ENCODE results near the gene LRPPRC. TPM values are rescaled to one million over a fixed set of nuclear protein-coding genes. Genes with fewer than 3 reads are reported as not detected.

LRPPRC gene
- total RNA-seq, 1 donor from 2014 or later, result 120 TPM

DNA sequence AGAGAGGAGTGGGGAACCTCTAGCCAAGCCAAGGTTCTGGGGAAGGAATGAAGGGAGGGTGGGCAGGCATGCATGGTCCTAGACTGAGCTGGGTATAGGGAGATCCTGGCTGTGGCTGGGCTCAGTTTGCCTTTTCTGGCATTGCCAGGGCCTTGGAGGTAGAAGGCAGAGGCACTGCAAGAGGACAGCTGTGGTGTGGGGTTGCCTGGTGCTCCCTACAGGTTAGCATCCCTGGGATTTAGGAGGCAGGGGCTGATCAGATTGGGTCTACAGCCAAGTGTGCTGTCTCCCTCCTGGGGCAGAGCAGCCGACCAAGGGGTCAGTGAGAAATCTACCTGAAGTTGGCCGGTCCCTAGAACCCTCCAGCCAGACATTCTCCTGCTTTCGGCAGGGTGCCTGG, 141.1 kb downstream of the LRPPRC start:
- TF ChIP-seq, protein P1, sequence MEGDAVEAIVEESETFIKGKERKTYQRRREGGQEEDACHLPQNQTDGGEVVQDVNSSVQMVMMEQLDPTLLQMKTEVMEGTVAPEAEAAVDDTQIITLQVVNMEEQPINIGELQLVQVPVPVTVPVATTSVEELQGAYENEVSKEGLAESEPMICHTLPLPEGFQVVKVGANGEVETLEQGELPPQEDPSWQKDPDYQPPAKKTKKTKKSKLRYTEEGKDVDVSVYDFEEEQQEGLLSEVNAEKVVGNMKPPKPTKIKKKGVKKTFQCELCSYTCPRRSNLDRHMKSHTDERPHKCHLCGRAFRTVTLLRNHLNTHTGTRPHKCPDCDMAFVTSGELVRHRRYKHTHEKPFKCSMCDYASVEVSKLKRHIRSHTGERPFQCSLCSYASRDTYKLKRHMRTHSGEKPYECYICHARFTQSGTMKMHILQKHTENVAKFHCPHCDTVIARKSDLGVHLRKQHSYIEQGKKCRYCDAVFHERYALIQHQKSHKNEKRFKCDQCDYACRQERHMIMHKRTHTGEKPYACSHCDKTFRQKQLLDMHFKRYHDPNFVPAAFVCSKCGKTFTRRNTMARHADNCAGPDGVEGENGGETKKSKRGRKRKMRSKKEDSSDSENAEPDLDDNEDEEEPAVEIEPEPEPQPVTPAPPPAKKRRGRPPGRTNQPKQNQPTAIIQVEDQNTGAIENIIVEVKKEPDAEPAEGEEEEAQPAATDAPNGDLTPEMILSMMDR (IDR thresholded peaks at IDR 0.05), result no peak
- Mint-ChIP-seq H3K27me3 (peaks cover 28% of the 10 kb centered on the region), H3K4me1 (no peaks in the 10 kb centered on the region), H3K9me3 (no peaks in the 10 kb centered on the region), H3K27ac (no peak overlapping the region), H3K4me3 (no peak overlapping the region), H3K36me3 (ENCODE audit: low read depth) (no peaks in the 10 kb centered on the region)
- no peak for DNase-seq
- ChIA-PET POLR2A (no interaction called here), CTCF (no interaction called here)
- intact Hi-C loops (cut with micrococcal nuclease), result no loop called here
- ATAC-seq (ENCODE audit: low read depth), result no peak

DNA sequence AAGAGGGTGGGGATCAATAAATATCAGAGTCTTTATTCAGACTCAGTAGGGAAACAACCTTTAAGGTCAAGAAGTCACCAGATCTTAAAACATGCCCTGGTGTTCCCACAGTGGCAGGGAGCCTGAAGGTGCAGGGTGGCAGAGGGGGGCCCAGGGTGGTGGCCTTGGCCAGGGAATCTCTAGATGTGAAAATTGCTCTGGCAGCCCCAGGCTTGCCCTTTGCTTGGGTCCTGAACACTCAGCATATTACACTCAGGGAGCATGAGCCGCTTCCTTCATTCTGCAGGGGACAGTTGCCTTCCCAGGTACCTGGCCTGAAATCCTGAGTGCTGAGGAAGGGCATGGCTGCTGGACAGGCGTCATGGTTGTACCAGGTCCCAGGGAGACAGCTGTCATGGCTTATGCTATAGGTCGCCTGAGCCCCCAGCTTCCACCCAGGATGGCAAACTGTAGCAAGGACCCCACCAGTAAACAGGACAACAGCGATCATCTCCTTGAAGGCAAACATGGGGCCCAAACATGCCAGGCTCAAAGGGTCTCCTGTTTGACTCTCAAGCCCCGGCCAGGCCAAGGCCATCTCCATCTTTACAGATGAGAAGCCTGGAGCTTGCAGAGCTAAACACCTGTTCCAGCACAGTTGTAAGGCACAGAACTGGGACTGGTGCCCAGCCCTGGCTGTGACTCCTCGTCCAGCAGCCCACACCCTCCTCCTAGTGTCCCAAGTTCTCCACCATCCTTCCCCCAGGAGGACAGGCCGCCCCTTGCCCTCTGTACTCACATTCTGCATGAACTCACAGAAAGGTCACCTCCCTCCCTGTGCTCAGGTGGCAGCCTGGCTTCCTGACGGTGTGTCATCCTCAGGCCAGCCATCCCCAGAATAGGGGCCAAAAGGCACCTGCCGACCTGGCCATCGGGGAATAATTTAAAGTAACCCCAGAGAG, 142.4 kb downstream of the LRPPRC start:
- intact Hi-C loops (cut with micrococcal nuclease), result no loop called here
- H3K27ac Mint-ChIP-seq, result no peak overlapping the region
- TF ChIP-seq, protein P1 (IDR thresholded peaks at IDR 0.05), result no peak
- H3K4me1 Mint-ChIP-seq, result no peaks in the 10 kb centered on the region
- no peaks in the 10 kb centered on the region for H3K9me3 Mint-ChIP-seq
- H3K4me3 Mint-ChIP-seq, result no peak overlapping the region
- POLR2A ChIA-PET, result no interaction called here
- H3K27me3 Mint-ChIP-seq, result peaks cover 23% of the 10 kb centered on the region
- DNase-seq, result no peak
- CTCF ChIA-PET, result no interaction called here
- no peaks in the 10 kb centered on the region for H3K36me3 Mint-ChIP-seq (ENCODE audit: low read depth)
- no peak for ATAC-seq (ENCODE audit: low read depth)

DNA sequence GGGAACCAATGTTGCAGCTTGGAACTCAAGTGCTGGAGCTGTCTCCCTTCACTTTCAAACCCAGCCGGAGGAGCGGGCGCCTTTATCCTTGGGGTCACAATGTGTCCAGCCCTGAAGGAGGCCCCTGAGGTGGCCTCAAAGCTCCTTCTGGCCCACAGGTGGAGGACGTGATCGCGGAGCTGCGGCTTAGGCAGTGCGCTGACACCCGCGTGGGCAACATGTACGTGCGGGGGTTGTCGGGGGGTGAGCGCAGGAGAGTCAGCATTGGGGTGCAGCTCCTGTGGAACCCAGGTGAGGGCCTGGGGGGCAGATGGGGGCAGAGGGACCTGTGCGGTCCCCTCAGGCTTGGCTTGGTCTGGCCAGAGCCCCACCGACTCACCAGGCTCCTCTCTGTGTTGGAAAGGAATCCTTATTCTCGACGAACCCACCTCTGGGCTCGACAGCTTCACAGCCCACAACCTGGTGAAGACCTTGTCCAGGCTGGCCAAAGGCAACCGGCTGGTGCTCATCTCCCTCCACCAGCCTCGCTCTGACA, 143.5 kb downstream of the LRPPRC start:
- peaks cover 4% of the 10 kb centered on the region for H3K4me1 Mint-ChIP-seq
- CTCF ChIA-PET, result no interaction called here
- no peak overlapping the region for H3K4me3 Mint-ChIP-seq
- H3K36me3 Mint-ChIP-seq (ENCODE audit: low read depth), result no peaks in the 10 kb centered on the region
- ATAC-seq (ENCODE audit: low read depth), result no peak
- H3K27ac Mint-ChIP-seq, result no peak overlapping the region
- DNase-seq, result no peak
- TF ChIP-seq, protein P1 (IDR thresholded peaks at IDR 0.05), result no peak
- POLR2A ChIA-PET, result no interaction called here
- H3K9me3 Mint-ChIP-seq, result no peaks in the 10 kb centered on the region
- peaks cover 18% of the 10 kb centered on the region for H3K27me3 Mint-ChIP-seq
- intact Hi-C loops (cut with micrococcal nuclease), result no loop called here

DNA sequence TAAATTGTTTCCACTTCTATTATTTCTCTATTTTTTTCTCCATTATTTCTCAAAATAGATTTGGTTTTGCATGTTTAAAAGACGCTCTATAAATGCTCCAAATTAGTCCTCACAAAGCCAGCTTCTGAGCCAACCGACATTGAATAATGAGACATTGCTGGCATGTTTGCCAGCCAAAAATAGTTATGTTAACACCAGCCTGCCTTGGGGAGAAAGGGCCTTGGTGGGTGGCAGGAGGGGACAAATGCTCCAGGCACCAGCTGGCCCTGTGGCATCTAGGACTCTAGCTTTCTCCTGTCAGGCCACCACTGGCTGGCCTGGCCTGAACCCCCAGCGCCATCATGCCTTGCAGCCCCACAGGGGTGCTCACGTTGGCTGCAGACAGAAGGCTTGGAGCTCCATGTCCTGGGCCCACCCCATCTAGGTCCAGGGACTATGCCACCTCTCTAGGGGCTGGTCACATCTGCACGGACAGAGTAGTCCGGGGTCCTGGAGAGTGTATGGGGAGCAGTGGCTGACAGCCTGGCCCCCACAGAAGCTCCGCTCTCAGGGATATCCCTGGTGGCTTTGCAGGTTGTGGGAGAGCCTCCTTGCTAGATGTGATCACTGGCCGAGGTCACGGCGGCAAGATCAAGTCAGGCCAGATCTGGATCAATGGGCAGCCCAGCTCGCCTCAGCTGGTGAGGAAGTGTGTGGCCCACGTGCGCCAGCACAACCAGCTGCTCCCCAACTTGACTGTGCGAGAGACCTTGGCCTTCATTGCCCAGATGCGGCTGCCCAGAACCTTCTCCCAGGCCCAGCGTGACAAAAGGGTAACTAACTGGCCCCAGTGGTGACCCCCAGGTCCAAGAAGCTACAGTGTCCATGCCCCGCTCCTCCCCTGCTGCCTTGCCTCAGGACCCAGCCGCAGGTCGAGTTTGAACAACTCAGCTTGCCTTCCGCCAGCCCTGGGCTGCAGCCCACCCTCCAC, 144.5 kb downstream of the LRPPRC start:
- Mint-ChIP-seq H3K27me3 (peaks cover 12% of the 10 kb centered on the region), H3K27ac (no peak overlapping the region), H3K4me3 (no peak overlapping the region), H3K36me3 (ENCODE audit: low read depth) (no peaks in the 10 kb centered on the region), H3K9me3 (no peaks in the 10 kb centered on the region), H3K4me1 (peaks cover 4% of the 10 kb centered on the region)
- intact Hi-C loops (cut with micrococcal nuclease), result no loop called here
- TF ChIP-seq, protein P1 (IDR thresholded peaks at IDR 0.05), result no peak
- POLR2A ChIA-PET, result no interaction called here
- DNase-seq, result no peak
- CTCF ChIA-PET, result no interaction called here
- no peak for ATAC-seq (ENCODE audit: low read depth)

- H3K4me3 Mint-ChIP-seq, result no peak overlapping the region
- H3K27me3 Mint-ChIP-seq, result peaks cover under 1% of the 10 kb centered on the region
- H3K4me1 Mint-ChIP-seq, result peaks cover 4% of the 10 kb centered on the region
- ATAC-seq (ENCODE audit: low read depth) (no peak), DNase-seq (no peak)
- intact Hi-C loops (cut with micrococcal nuclease), result no loop called here
- TF ChIP-seq, protein P1 (IDR thresholded peaks at IDR 0.05), result no peak
- H3K27ac Mint-ChIP-seq, result no peak overlapping the region
- no peaks in the 10 kb centered on the region for H3K36me3 Mint-ChIP-seq (ENCODE audit: low read depth)
- POLR2A ChIA-PET, result no interaction called here
- no peaks in the 10 kb centered on the region for H3K9me3 Mint-ChIP-seq
- CTCF ChIA-PET, result no interaction called here
Measured at GRCh38 chr2:43848214-43848613, 147.6 kb downstream of the LRPPRC start.

Data from activated B cell treated with CpG ODN at 0.5 μM for 24 hours (primary cell).